Panc1 (cell line): Measurements from ENCODE around the gene STXBP4. TPM values are rescaled to one million over a fixed set of nuclear protein-coding genes. Genes with fewer than 3 reads are reported as not detected.

Experiments
- ATAC-seq: fragments of 200-7000 bp; cut with Tn5 transposase; 2 replicates; pipeline ENCODE4 v1.9.1; 2020; ENCODE audit warnings: mild to moderate bottlenecking, moderate library complexity
- BruUV-seq: library from RNA; stranded (reverse); fragments of 400-500 nt; replicated peaks from 2 replicates; lab custom pipeline; 2021; lab: Mats Ljungman, UMichigan
- CTCF ChIA-PET: fragments of 300-600 bp; sonication (Branson Sonifier 250); formaldehyde crosslinking; loops from one replicate; lab custom pipeline; 2022; ENCODE audit warnings: antibody characterized with exemption; lab: Charles Lee
- POLR2A ChIA-PET: fragments of 300-600 bp; sonication (Branson Sonifier 250); formaldehyde crosslinking; loops from one replicate; lab custom pipeline; 2022; ENCODE audit warnings: antibody characterized with exemption; lab: Charles Lee
- DNase-seq: peaks from one replicate; pipeline ENCODE4 v3.0.0-alpha.2; 2010; ENCODE audit warnings: low read depth, low spot score
- H3K27ac ChIP-seq: 2 replicates; pipeline ENCODE4 v1.5.1; 2011; ENCODE audit warnings: mild to moderate bottlenecking, low read length, inconsistent platforms
- H3K27me3 ChIP-seq: fragments of 200-500 bp; sonication (Bioruptor generic); 2 replicates; pipeline ENCODE4 v1.6.0; 2014; ENCODE audit warnings: low read length, inconsistent platforms; ENCODE audit not compliant: control insufficient read depth, insufficient read depth
- H3K36me3 ChIP-seq: fragments of 200-500 bp; sonication (Bioruptor generic); 2 replicates; pipeline ENCODE4 v1.5.1; 2014; ENCODE audit warnings: inconsistent platforms, mild to moderate bottlenecking, low read length, moderate library complexity; ENCODE audit not compliant: control insufficient read depth, insufficient read depth
- H3K4me1 ChIP-seq: 2 replicates; pipeline ENCODE4 v1.5.1; 2011; ENCODE audit warnings: inconsistent platforms, mild to moderate bottlenecking, low read length, moderate library complexity; ENCODE audit not compliant: control insufficient read depth, insufficient read depth
- H3K4me3 ChIP-seq, 2 experiments: 2 replicates each; pipeline ENCODE4 v1.5.1; 2011 to 2012; ENCODE audit warnings: low read depth in 2 of 2, low read length in 2 of 2, mild to moderate bottlenecking in 2 of 2, inconsistent platforms in 1 of 2, moderate library complexity in 1 of 2
- H3K9me3 ChIP-seq: fragments of 200-500 bp; sonication (Bioruptor generic); 2 replicates; pipeline ENCODE4 v1.5.1; 2014; ENCODE audit warnings: low read depth, mild to moderate bottlenecking, inconsistent platforms, low read length, moderate library complexity; ENCODE audit not compliant: control insufficient read depth, insufficient read depth
- POLR2AphosphoS5 ChIP-seq: IDR thresholded peaks from 2 replicates; pipeline ENCODE4 v1.6.1; 2012; ENCODE audit warnings: mild to moderate bottlenecking, low read depth, low read length, moderate library complexity
- SIN3A ChIP-seq: IDR thresholded peaks from 2 replicates; pipeline ENCODE4 v1.6.1; 2012; ENCODE audit warnings: low read depth, mild to moderate bottlenecking, low read length, moderate library complexity, borderline replicate concordance; ENCODE audit not compliant: insufficient read depth
- TCF7L2 ChIP-seq: IDR thresholded peaks from 2 replicates; pipeline ENCODE4 v1.6.1; 2011; ENCODE audit warnings: mild to moderate bottlenecking, low read depth, low read length, inconsistent platforms
- in situ Hi-C: cut with HindIII; loops from 2 replicates; pipeline ENCODE4 v1.10.0; 2016; ENCODE audit warnings: low sequenced_read_pairs, low pct_unique_long_range_greater_than_20kb
- intact Hi-C: fragments of 100-400 bp; cut with micrococcal nuclease; formaldehyde crosslinking; loops from one replicate; pipeline ENCODE4 v1.10.0; 2022; ENCODE audit not compliant: unreplicated experiment
- total RNA-seq: library from RNA; stranded (reverse); gene quantifications from one replicate; pipeline ENCODE4 v1.2.1, GENCODE V29; 2021; ENCODE audit not compliant: unreplicated experiment
- TF ChIP-seq, protein P1 (sequence below), 2 experiments: IDR thresholded peaks; 2 replicates each; pipeline ENCODE4 v1.6.1; 2011 to 2012; ENCODE audit warnings: low read depth in 2 of 2, control low read depth in 1 of 2, low read length in 1 of 2, mild to moderate bottlenecking in 1 of 2, moderate library complexity in 1 of 2; ENCODE audit not compliant: insufficient read depth in 1 of 2
- TF ChIP-seq, protein P2 (sequence below): fragments of 450-650 bp; IDR thresholded peaks from 2 replicates; pipeline ENCODE4 v1.5.1; 2017; ENCODE audit warnings: mild to moderate bottlenecking

The STXBP4 gene
- total RNA-seq, 1 experiment from 2014 or later, result 12.8 TPM

DNA sequence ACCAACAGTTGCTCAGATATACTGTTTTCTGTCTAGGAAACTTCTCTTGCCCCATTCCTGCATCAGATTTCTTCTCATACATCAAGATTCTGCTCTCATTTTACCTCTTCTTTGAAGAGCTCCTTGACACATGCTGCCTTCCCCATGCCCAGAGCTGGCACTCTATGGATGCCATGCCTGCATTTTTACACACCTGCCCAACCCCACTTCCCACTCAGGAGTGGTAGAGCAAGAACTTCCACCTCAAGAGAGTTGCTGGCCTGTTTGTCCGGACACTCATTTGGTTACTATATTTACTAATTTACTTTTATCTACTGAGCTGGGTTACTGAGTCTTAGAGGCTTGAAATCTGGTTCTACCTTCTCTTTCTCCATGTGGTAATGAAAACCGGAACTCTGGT is 197.9 kb downstream of the STXBP4 start:
- no peaks in the 10 kb centered on the region for H3K27me3 ChIP-seq
- ChIA-PET POLR2A (interaction anchor here (0.6 kb wide), 1 partner anchor 184 kb away, joined by 3 read pairs; no protein-coding TSS in a partner anchor), CTCF (no interaction called here)
- no peak for DNase-seq
- no peak overlapping the region for H3K27ac ChIP-seq
- H3K36me3 ChIP-seq, result 0 out of 2 replicates have a peak, but pooled peaks cover 2% of the 10 kb centered on the region
- no peak for ATAC-seq
- TF ChIP-seq SIN3A, result no peak
- TF ChIP-seq POLR2AphosphoS5, result no peak
- TF ChIP-seq TCF7L2, result no peak
- TF ChIP-seq, protein P1, sequence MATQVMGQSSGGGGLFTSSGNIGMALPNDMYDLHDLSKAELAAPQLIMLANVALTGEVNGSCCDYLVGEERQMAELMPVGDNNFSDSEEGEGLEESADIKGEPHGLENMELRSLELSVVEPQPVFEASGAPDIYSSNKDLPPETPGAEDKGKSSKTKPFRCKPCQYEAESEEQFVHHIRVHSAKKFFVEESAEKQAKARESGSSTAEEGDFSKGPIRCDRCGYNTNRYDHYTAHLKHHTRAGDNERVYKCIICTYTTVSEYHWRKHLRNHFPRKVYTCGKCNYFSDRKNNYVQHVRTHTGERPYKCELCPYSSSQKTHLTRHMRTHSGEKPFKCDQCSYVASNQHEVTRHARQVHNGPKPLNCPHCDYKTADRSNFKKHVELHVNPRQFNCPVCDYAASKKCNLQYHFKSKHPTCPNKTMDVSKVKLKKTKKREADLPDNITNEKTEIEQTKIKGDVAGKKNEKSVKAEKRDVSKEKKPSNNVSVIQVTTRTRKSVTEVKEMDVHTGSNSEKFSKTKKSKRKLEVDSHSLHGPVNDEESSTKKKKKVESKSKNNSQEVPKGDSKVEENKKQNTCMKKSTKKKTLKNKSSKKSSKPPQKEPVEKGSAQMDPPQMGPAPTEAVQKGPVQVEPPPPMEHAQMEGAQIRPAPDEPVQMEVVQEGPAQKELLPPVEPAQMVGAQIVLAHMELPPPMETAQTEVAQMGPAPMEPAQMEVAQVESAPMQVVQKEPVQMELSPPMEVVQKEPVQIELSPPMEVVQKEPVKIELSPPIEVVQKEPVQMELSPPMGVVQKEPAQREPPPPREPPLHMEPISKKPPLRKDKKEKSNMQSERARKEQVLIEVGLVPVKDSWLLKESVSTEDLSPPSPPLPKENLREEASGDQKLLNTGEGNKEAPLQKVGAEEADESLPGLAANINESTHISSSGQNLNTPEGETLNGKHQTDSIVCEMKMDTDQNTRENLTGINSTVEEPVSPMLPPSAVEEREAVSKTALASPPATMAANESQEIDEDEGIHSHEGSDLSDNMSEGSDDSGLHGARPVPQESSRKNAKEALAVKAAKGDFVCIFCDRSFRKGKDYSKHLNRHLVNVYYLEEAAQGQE (IDR thresholded peaks at IDR 0.05; ENCODE audit: insufficient read depth in 1 of 2, low read depth in 2 of 2, low read length in 1 of 2), result no peak
- TF ChIP-seq, protein P2, sequence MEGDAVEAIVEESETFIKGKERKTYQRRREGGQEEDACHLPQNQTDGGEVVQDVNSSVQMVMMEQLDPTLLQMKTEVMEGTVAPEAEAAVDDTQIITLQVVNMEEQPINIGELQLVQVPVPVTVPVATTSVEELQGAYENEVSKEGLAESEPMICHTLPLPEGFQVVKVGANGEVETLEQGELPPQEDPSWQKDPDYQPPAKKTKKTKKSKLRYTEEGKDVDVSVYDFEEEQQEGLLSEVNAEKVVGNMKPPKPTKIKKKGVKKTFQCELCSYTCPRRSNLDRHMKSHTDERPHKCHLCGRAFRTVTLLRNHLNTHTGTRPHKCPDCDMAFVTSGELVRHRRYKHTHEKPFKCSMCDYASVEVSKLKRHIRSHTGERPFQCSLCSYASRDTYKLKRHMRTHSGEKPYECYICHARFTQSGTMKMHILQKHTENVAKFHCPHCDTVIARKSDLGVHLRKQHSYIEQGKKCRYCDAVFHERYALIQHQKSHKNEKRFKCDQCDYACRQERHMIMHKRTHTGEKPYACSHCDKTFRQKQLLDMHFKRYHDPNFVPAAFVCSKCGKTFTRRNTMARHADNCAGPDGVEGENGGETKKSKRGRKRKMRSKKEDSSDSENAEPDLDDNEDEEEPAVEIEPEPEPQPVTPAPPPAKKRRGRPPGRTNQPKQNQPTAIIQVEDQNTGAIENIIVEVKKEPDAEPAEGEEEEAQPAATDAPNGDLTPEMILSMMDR, result no peak
- intact Hi-C loops (no loop called here), in situ Hi-C loops (no loop called here)
- BruUV-seq, result no TSS peak
- no peak overlapping the region for H3K4me3 ChIP-seq
- H3K4me1 ChIP-seq, result no peaks in the 10 kb centered on the region
- H3K9me3 ChIP-seq, result no peaks in the 10 kb centered on the region

DNA sequence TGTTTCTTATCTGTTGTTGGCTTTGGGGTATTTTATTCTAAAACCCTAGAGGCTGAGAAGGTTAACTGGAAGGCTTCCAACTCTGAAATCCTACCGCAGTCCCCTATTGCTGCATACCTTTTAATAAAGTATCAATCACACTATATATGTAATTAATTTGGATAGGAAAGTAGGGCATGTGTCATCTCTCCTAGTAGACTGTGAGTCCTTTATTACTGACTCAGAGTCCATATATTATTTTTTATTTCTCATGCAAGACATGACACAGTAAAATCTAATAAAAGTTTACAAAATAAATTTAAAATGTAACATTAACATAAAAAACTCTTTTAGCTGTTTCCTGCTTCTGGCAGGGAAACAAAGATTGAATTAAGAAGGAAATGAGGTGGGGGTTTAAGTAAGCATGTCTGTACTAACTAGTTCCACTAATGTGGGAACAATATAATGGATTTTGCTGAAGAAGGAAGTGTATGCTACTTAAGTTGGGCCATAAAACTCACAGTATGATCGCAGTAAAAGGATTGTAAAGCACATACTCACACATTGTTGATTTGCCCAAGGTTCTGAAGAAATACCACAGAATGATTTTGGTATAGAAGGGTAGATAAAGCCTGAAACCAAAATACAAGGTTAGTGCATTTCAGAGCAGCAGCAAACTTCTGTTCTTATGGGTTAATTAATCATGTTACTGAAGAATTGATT is 198.6 kb downstream of the STXBP4 start:
- Histone ChIP-seq H3K27me3 (no peaks in the 10 kb centered on the region), H3K36me3 (0 out of 2 replicates have a peak, but pooled peaks cover 2% of the 10 kb centered on the region), H3K27ac (no peak overlapping the region), H3K4me1 (no peaks in the 10 kb centered on the region), H3K9me3 (no peaks in the 10 kb centered on the region), H3K4me3 (no peak overlapping the region)
- TF ChIP-seq, protein P1 (IDR thresholded peaks at IDR 0.05; ENCODE audit: insufficient read depth in 1 of 2, low read depth in 2 of 2, low read length in 1 of 2), result no peak
- no peak for TF ChIP-seq SIN3A
- no peak for TF ChIP-seq TCF7L2
- TF ChIP-seq, protein P2, result no peak
- no peak for TF ChIP-seq POLR2AphosphoS5
- ChIA-PET POLR2A (interaction anchor here (0.6 kb wide), 1 partner anchor 184 kb away, joined by 3 read pairs; no protein-coding TSS in a partner anchor), CTCF (no interaction called here)
- in situ Hi-C loops, result no loop called here
- intact Hi-C loops, result no loop called here
- ATAC-seq (no peak), DNase-seq (no peak)
- BruUV-seq, result no TSS peak
